ENCODE results near the gene FBXL17. TPM values are rescaled to one million over a fixed set of nuclear protein-coding genes. Genes with fewer than 3 reads are reported as not detected.

FBXL17 gene
- total and polyA plus RNA-seq, 9 of the 15 experiments (the other 6 are each of a cell fraction or from before 2014, with no cell fraction given): 0.32 to 5.4 (median 1.8) TPM

- TF ChIP-seq KDM5B (IDR thresholded peaks at IDR 0.05; ENCODE audit: insufficient replicate concordance, low read depth, low read length) (no peak), ELF4 (CRISPR knock-in tag; IDR thresholded peaks at IDR 0.05) (no peak)
Observed at GRCh38 chr5:108061941-108062340, 320.0 kb downstream of the FBXL17 start (continued).

DNA sequence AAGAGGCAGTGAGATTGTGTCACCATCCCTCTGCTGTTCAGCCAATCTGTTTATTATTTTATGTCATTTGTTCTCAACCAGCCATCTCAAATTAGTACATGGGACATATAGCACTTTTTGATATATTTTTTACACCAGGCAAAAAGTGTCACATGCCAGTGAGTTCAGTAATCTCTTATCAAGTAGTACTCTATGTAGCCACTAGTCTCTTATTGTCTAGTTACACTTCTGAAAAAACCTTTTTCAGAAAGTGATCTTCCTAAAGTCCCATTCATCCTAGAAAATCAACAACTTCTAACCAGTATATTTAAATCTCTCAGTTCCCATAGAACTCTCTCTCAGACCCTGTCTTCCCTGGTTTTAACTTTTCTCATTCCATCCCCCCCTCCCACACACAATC, 321.6 kb downstream of the FBXL17 start:
- TF ChIP-seq WHSC1 (IDR thresholded peaks at IDR 0.05; ENCODE audit: low read length) (no peak), NR2C2 (CRISPR knock-in tag; IDR thresholded peaks at IDR 0.05) (no peak), NR2C2 (tag; IDR thresholded peaks at IDR 0.05) (no peak), GATAD2A (IDR thresholded peaks at IDR 0.05) (no peak), KDM1A (IDR thresholded peaks at IDR 0.05) (no peak), ZNF436 (CRISPR knock-in tag; IDR thresholded peaks at IDR 0.05) (no peak), CTCF (IDR thresholded peaks at IDR 0.05 in 2 of 3, conservative IDR thresholded peaks at IDR 0.05 in 1 of 3; ENCODE audit: insufficient read depth in 2 of 3, low read depth in 1 of 3, low read length in 3 of 3) (no peak), BDP1 (IDR thresholded peaks at IDR 0.05; ENCODE audit: insufficient read depth, insufficient read length) (no peak)
- TF ChIP-seq, protein P1, sequence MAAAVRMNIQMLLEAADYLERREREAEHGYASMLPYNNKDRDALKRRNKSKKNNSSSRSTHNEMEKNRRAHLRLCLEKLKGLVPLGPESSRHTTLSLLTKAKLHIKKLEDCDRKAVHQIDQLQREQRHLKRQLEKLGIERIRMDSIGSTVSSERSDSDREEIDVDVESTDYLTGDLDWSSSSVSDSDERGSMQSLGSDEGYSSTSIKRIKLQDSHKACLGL (CRISPR knock-in tag; IDR thresholded peaks at IDR 0.05; ENCODE audit: borderline replicate concordance, poor library complexity, severe bottlenecking): no peak
- TF ChIP-seq, protein P2, sequence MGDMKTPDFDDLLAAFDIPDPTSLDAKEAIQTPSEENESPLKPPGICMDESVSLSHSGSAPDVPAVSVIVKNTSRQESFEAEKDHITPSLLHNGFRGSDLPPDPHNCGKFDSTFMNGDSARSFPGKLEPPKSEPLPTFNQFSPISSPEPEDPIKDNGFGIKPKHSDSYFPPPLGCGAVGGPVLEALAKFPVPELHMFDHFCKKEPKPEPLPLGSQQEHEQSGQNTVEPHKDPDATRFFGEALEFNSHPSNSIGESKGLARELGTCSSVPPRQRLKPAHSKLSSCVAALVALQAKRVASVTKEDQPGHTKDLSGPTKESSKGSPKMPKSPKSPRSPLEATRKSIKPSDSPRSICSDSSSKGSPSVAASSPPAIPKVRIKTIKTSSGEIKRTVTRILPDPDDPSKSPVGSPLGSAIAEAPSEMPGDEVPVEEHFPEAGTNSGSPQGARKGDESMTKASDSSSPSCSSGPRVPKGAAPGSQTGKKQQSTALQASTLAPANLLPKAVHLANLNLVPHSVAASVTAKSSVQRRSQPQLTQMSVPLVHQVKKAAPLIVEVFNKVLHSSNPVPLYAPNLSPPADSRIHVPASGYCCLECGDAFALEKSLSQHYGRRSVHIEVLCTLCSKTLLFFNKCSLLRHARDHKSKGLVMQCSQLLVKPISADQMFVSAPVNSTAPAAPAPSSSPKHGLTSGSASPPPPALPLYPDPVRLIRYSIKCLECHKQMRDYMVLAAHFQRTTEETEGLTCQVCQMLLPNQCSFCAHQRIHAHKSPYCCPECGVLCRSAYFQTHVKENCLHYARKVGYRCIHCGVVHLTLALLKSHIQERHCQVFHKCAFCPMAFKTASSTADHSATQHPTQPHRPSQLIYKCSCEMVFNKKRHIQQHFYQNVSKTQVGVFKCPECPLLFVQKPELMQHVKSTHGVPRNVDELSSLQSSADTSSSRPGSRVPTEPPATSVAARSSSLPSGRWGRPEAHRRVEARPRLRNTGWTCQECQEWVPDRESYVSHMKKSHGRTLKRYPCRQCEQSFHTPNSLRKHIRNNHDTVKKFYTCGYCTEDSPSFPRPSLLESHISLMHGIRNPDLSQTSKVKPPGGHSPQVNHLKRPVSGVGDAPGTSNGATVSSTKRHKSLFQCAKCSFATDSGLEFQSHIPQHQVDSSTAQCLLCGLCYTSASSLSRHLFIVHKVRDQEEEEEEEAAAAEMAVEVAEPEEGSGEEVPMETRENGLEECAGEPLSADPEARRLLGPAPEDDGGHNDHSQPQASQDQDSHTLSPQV (IDR thresholded peaks at IDR 0.05): no peak
- ATAC-seq: no peak
- in situ Hi-C loops (cut with MboI) (no loop called here), intact Hi-C loops (cut with micrococcal nuclease) (no loop called here)
- ChIA-PET POLR2A (no interaction called here), CTCF (ENCODE audit: low intra/inter-chr PET ratio) (no interaction called here)
- Histone ChIP-seq H3K4me3 (no peak overlapping the region), H3K27ac (ENCODE audit: extremely low read depth, low read depth, low read length) (no peak overlapping the region), H3K27me3 (ENCODE audit: control insufficient read depth in 2 of 2, insufficient read depth in 2 of 2, low read length in 2 of 2) (no peaks in the 10 kb centered on the region), H4K20me1 (replicated peaks; ENCODE audit: control insufficient read depth, insufficient read depth, low read length) (no peaks in the 10 kb centered on the region), H3K4me2 (ENCODE audit: insufficient read depth, low read length) (no peak overlapping the region), H3K9ac (ENCODE audit: insufficient read depth in 1 of 2, low read depth in 2 of 2, low read length in 2 of 2) (no peak overlapping the region), H3K79me2 (ENCODE audit: control insufficient read depth, insufficient read depth, low read length) (no peaks in the 10 kb centered on the region), H3K9me3 (replicated peaks; ENCODE audit: control insufficient read depth, insufficient read depth, low read depth, low read length) (no peaks in the 10 kb centered on the region), H2AFZ (ENCODE audit: low read depth, low read length) (no peak overlapping the region), H3K36me3 (ENCODE audit: control insufficient read depth, insufficient read depth, low read length) (no peaks in the 10 kb centered on the region), H3K4me1 (replicated peaks in 1 of 2; ENCODE audit: control insufficient read depth in 2 of 2, insufficient read depth in 2 of 2, low read length in 2 of 2) (no peaks in the 10 kb centered on the region), H3K9me1 (ENCODE audit: control insufficient read depth, insufficient read depth, low read length) (no peaks in the 10 kb centered on the region)
- no peak for FAIRE-seq
- DNase-seq (ENCODE audit: extremely low read depth in 1 of 4, low spot score in 3 of 4): no peak
- no TSS peak for BruUV-seq (replicated peaks)

All from K562 (cell line).